ENCODE results near the gene WDR38.

DNA sequence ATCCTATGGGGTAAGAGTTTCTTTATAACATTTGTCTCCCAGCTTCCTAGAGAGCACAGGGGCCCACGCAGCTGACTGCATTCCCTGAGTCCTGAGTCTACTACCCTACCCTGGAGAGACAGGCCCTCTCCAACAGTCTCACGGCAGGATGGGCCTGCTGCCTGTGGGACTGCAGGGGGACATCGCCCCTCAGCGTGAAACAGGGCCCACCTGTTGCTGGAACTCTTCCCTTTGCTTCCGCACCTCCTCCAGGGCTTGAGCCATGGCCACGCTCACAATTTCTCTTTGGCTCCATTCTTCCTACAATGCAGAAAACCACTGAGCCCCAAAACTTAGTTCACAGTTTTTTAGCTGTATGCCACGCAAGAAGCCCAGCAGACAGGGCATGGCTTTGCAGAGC lies 36.9 kb downstream of the WDR38 start:
- TF ChIP-seq, protein P1, sequence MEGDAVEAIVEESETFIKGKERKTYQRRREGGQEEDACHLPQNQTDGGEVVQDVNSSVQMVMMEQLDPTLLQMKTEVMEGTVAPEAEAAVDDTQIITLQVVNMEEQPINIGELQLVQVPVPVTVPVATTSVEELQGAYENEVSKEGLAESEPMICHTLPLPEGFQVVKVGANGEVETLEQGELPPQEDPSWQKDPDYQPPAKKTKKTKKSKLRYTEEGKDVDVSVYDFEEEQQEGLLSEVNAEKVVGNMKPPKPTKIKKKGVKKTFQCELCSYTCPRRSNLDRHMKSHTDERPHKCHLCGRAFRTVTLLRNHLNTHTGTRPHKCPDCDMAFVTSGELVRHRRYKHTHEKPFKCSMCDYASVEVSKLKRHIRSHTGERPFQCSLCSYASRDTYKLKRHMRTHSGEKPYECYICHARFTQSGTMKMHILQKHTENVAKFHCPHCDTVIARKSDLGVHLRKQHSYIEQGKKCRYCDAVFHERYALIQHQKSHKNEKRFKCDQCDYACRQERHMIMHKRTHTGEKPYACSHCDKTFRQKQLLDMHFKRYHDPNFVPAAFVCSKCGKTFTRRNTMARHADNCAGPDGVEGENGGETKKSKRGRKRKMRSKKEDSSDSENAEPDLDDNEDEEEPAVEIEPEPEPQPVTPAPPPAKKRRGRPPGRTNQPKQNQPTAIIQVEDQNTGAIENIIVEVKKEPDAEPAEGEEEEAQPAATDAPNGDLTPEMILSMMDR (conservative IDR thresholded peaks at IDR 0.05 in 1 of 2, IDR thresholded peaks at IDR 0.05 in 1 of 2; ENCODE audit: low read depth in 1 of 2, low read length in 2 of 2): no peak
- no peak for TF ChIP-seq EZH2 (IDR thresholded peaks at IDR 0.05; ENCODE audit: low read length, missing control alignments)
